Upper lobe of right lung (tissue), 1 donor: ENCODE data around the gene DENND2A. TPM values are rescaled to one million over a fixed set of nuclear protein-coding genes. Genes with fewer than 3 reads are reported as not detected.
"Not testable (repeated sequence)": the region's sequence is repeated elsewhere in the genome, so short reads cannot be mapped to it uniquely, and the experiment has no call there.

Experiments
- ATAC-seq: fragments of 200-7000 bp; cut with Tn5 transposase; one replicate; pipeline ENCODE4 v1.9.1; 2020; ENCODE audit warnings: mild to moderate bottlenecking, moderate library complexity
- DNase-seq: peaks from one replicate; pipeline ENCODE4 v3.0.0-alpha.2; 2020
- H3K27ac ChIP-seq: fragments of 200-600 bp; one replicate; pipeline ENCODE4 v1.8.0; 2022
- H3K27me3 ChIP-seq: fragments of 200-600 bp; one replicate; pipeline ENCODE4 v1.8.0; 2022; ENCODE audit warnings: mild to moderate bottlenecking
- H3K36me3 ChIP-seq: fragments of 200-600 bp; one replicate; pipeline ENCODE4 v1.8.0; 2022
- H3K4me1 ChIP-seq: fragments of 200-600 bp; one replicate; pipeline ENCODE4 v1.8.0; 2022
- H3K4me3 ChIP-seq: fragments of 200-600 bp; one replicate; pipeline ENCODE4 v1.8.0; 2022; ENCODE audit warnings: mild to moderate bottlenecking
- H3K9me3 ChIP-seq: fragments of 200-600 bp; one replicate; pipeline ENCODE4 v1.8.0; 2022
- intact Hi-C: fragments of 100-400 bp; cut with DNase I; formaldehyde crosslinking; loops from one replicate; pipeline ENCODE4 v1.11.0; 2022
- total RNA-seq: library from RNA; stranded (reverse); fragmentation: NEBNext Ultra II Directional; extraction: Animal tissue kit (Norgen Biotek cat#: 25700); gene quantifications from one replicate; pipeline ENCODE4 v1.2.1, GENCODE V29; 2021
- TF ChIP-seq, protein P1 (sequence below): fragments of 200-600 bp; IDR thresholded peaks from one replicate; pipeline ENCODE4 v1.8.0; 2022; ENCODE audit warnings: antibody characterized with exemption
- donor health status: DM: no; HTN: yes; CAD: no; lungs with severe emphysema.

DENND2A gene
- total RNA-seq, 1 donor from 2014 or later: 26.2 TPM

DNA sequence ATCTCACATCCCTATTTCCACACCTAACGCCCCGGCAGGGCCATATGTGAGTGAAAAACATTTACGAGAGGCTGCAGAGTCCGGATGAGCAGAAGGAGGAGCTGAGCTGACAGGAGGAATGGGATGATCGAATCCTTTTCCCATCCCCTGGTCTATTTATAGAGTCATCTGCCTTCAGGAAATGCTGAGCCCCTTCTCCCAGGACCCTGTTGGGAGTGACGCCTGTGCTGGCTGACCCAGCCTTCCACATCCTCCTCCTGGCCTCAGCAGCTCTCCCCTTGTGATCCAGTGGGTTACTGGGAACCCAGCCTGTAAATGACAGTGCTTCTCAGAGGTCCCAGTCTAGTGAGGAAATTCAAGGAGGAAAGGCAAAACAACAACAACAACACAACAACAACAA lies 16.6 kb downstream of the DENND2A start:
- intact Hi-C loops: no loop called here
- H3K27me3 ChIP-seq: no peaks in the 10 kb centered on the region
- peak; percentile 35 for ATAC-seq
- H3K36me3 ChIP-seq: no peaks in the 10 kb centered on the region
- no peak for DNase-seq
- no peak overlapping the region for H3K27ac ChIP-seq
- TF ChIP-seq, protein P1, sequence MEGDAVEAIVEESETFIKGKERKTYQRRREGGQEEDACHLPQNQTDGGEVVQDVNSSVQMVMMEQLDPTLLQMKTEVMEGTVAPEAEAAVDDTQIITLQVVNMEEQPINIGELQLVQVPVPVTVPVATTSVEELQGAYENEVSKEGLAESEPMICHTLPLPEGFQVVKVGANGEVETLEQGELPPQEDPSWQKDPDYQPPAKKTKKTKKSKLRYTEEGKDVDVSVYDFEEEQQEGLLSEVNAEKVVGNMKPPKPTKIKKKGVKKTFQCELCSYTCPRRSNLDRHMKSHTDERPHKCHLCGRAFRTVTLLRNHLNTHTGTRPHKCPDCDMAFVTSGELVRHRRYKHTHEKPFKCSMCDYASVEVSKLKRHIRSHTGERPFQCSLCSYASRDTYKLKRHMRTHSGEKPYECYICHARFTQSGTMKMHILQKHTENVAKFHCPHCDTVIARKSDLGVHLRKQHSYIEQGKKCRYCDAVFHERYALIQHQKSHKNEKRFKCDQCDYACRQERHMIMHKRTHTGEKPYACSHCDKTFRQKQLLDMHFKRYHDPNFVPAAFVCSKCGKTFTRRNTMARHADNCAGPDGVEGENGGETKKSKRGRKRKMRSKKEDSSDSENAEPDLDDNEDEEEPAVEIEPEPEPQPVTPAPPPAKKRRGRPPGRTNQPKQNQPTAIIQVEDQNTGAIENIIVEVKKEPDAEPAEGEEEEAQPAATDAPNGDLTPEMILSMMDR: no peak
- no peaks in the 10 kb centered on the region for H3K9me3 ChIP-seq
- H3K4me1 ChIP-seq: peaks cover 15% of the 10 kb centered on the region
- H3K4me3 ChIP-seq: no peak overlapping the region

DNA sequence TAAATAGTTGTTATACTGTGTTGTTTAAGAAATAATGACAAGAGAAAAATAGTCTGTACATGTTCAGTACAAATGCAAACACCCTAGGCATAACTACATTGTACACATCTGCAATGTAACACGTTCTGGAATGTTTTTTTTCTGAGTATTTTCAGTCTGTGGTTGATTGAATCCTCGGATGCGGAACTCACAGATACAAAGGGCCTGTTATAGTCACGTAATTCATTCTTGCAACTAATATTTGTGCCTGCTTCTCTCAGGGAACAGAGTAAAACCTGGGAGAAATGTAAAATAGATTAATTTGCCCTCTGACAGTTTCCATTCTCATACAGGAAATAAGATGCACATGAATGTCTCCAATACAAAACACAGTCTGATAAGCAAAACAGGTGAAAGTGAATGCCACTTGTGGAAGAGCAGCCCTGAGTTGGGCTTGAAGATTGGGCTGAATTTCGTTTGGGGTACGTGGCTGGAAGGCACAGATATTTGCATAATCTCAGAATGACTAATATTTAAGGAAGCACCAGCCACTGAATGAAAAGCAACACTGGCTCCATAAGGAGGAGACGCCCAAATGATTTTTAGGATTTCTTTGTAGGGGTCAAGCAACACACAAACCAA lies 19.1 kb downstream of the DENND2A start:
- no peaks in the 10 kb centered on the region for H3K36me3 ChIP-seq
- no peak overlapping the region for H3K4me3 ChIP-seq
- DNase-seq (no peak), ATAC-seq (no peak)
- no peaks in the 10 kb centered on the region for H3K4me1 ChIP-seq
- intact Hi-C loops: no loop called here
- no peaks in the 10 kb centered on the region for H3K9me3 ChIP-seq
- no peak overlapping the region for H3K27ac ChIP-seq
- no peaks in the 10 kb centered on the region for H3K27me3 ChIP-seq
- TF ChIP-seq, protein P1: no peak

DNA sequence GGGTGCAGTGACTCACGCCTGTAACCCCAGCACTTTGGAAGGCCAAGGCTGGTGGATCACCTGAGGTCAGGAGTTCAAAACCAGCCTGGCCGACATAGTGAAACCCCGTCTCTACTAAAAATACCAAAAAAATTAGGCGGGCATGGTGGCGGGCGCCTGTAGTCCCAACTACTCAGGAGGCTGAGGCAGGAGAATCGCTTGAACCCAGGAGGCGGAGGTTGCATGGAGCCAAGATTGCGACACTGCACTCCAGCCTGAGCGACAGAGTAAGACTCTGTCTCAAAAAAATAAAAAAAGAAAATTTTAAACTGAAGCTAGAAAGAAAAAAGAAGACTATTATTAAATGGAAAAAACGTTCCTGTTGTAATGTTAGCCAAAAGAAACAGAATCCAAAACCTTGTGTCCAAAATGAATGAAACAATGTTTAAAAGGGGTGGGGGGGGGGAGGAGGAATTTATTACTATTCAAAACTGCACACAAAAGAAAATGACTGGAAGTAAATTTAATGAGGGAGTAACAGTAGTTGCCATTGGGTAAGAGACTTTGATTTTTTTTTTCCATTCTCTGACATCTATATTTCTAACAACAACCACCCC lies 20.6 kb downstream of the DENND2A start:
- H3K36me3 ChIP-seq, intact Hi-C loops, H3K27me3 ChIP-seq, H3K9me3 ChIP-seq, H3K4me3 ChIP-seq, H3K4me1 ChIP-seq, H3K27ac ChIP-seq, ATAC-seq: not testable (repeated sequence)
- peak; percentile 18 for DNase-seq

DNA sequence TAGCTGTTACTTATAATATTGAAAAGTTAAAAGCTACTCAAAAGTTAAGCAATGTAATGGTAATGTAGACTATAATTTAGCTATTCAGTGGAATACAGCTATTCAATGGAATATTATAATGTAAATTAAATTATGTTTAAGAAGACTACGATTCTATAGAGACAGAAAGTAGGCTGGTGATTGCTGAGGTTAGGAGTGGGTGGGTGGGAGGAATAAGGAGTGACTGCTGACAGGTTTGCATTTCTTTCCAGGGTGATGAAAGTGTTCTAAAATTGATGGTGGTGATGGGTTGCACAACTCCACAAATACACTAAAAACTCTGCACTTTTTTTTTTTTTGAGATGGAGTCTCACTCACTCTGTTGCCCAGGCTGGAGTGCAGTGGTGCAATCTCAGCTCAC lies 21.4 kb downstream of the DENND2A start:
- Histone ChIP-seq H3K9me3 (no peaks in the 10 kb centered on the region), H3K4me1 (no peaks in the 10 kb centered on the region), H3K27me3 (no peaks in the 10 kb centered on the region), H3K27ac (no peak overlapping the region), H3K4me3 (no peak overlapping the region), H3K36me3 (no peaks in the 10 kb centered on the region)
- DNase-seq (no peak), ATAC-seq (no peak)
- TF ChIP-seq, protein P1: no peak
- intact Hi-C loops: no loop called here

DNA sequence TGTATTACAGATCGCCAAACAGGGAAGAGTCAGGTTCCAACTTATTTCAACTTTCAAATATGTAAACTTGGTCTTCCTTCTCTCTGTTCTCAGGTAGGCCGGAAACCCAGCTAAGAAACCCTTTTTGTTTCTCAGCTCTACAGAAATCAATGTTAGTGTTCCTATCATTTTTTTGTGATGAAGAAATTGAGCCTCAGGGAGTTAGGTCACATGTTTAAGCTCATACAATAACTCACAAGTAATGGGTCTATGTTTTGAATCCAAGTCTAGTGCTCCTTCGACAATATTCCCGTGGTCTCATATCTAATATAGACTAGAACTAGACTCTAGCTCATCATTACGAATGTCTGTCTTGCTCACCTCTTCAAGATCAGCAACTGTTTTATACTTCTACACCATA lies 22.3 kb downstream of the DENND2A start:
- no peak for ATAC-seq
- H3K4me3 ChIP-seq: no peak overlapping the region
- no peak for DNase-seq
- no peaks in the 10 kb centered on the region for H3K4me1 ChIP-seq
- H3K36me3 ChIP-seq: no peaks in the 10 kb centered on the region
- no peaks in the 10 kb centered on the region for H3K9me3 ChIP-seq
- TF ChIP-seq, protein P1: no peak
- no peaks in the 10 kb centered on the region for H3K27me3 ChIP-seq
- intact Hi-C loops: no loop called here
- no peak overlapping the region for H3K27ac ChIP-seq

DNA sequence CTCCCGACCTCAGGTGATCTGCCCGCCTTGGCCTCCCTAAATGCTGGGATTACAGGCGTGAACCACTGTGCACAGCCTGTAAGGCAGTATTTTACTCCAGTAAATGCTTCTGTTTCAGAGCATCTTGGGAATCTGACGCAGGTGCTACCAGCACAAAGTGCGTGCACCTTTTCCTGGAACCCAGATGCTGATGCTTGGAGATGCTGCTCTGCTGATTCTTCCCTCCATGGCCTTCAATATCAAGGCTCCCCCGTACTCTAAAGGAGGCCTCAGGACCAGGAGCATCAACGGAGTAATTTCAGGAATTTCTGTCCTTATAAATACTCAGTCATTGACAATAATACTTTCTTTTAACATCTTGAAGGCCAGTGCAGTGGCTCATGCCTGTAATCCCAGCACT lies 23.5 kb downstream of the DENND2A start:
- TF ChIP-seq, protein P1: no peak
- no peaks in the 10 kb centered on the region for H3K9me3 ChIP-seq
- H3K4me1 ChIP-seq: no peaks in the 10 kb centered on the region
- H3K36me3 ChIP-seq: no peaks in the 10 kb centered on the region
- DNase-seq (no peak), ATAC-seq (no peak)
- intact Hi-C loops: no loop called here
- no peak overlapping the region for H3K4me3 ChIP-seq
- H3K27ac ChIP-seq: no peak overlapping the region
- no peaks in the 10 kb centered on the region for H3K27me3 ChIP-seq
